ENCODE data around the gene DCLK2.

The DCLK2 gene

GRCh38 chr4:150087006-150087405, 8.8 kb downstream of the DCLK2 start:
- Histone ChIP-seq H2AFZ (ENCODE audit: low read length, unreplicated experiment) (no peak overlapping the region), H3K79me2 (ENCODE audit: control insufficient read depth, insufficient read depth, low read length, unreplicated experiment) (no peaks in the 10 kb centered on the region), H3K27ac (ENCODE audit: low read depth, low read length) (no peak overlapping the region), H3K36me3 (ENCODE audit: insufficient read depth, low read length) (no peaks in the 10 kb centered on the region), H3K4me3 (ENCODE audit: low read depth, low read length) (no peak overlapping the region), H3K27me3 (ENCODE audit: insufficient read depth, low read length) (no peaks in the 10 kb centered on the region), H3K4me1 (ENCODE audit: control insufficient read depth, insufficient read depth, low read length, unreplicated experiment) (no peaks in the 10 kb centered on the region)

GRCh38 chr4:150089732-150090131, 11.5 kb downstream of the DCLK2 start:
- Histone ChIP-seq H3K4me1 (ENCODE audit: control insufficient read depth, insufficient read depth, low read length, unreplicated experiment) (no peaks in the 10 kb centered on the region), H3K4me3 (ENCODE audit: low read depth, low read length) (no peak overlapping the region), H3K36me3 (ENCODE audit: insufficient read depth, low read length) (no peaks in the 10 kb centered on the region), H3K79me2 (ENCODE audit: control insufficient read depth, insufficient read depth, low read length, unreplicated experiment) (no peaks in the 10 kb centered on the region), H2AFZ (ENCODE audit: low read length, unreplicated experiment) (no peak overlapping the region), H3K27me3 (ENCODE audit: insufficient read depth, low read length) (no peaks in the 10 kb centered on the region), H3K27ac (ENCODE audit: low read depth, low read length) (no peak overlapping the region)

- H3K27ac ChIP-seq (ENCODE audit: low read depth, low read length) = no peak overlapping the region
- H3K36me3 ChIP-seq (ENCODE audit: insufficient read depth, low read length) = no peaks in the 10 kb centered on the region
- H3K79me2 ChIP-seq (ENCODE audit: control insufficient read depth, insufficient read depth, low read length, unreplicated experiment) = no peaks in the 10 kb centered on the region
- no peak overlapping the region for H2AFZ ChIP-seq (ENCODE audit: low read length, unreplicated experiment)
- no peaks in the 10 kb centered on the region for H3K4me1 ChIP-seq (ENCODE audit: control insufficient read depth, insufficient read depth, low read length, unreplicated experiment)
- H3K4me3 ChIP-seq (ENCODE audit: low read depth, low read length) = no peak overlapping the region
- no peaks in the 10 kb centered on the region for H3K27me3 ChIP-seq (ENCODE audit: insufficient read depth, low read length)
These were observed 12.6 kb downstream of the DCLK2 start for GRCh38 chr4:150090836-150091235.

GRCh38 chr4:150094676-150095075, 16.4 kb downstream of the DCLK2 start:
- Histone ChIP-seq H2AFZ (ENCODE audit: low read length, unreplicated experiment) (no peak overlapping the region), H3K4me3 (ENCODE audit: low read depth, low read length) (no peak overlapping the region), H3K4me1 (ENCODE audit: control insufficient read depth, insufficient read depth, low read length, unreplicated experiment) (peaks cover 5% of the 10 kb centered on the region), H3K27me3 (ENCODE audit: insufficient read depth, low read length) (no peaks in the 10 kb centered on the region), H3K79me2 (ENCODE audit: control insufficient read depth, insufficient read depth, low read length, unreplicated experiment) (no peaks in the 10 kb centered on the region), H3K36me3 (ENCODE audit: insufficient read depth, low read length) (no peaks in the 10 kb centered on the region), H3K27ac (ENCODE audit: low read depth, low read length) (no peak overlapping the region)

GRCh38 chr4:150096625-150097024, 18.4 kb downstream of the DCLK2 start:
- Histone ChIP-seq H3K27me3 (ENCODE audit: insufficient read depth, low read length) (no peaks in the 10 kb centered on the region), H3K4me1 (ENCODE audit: control insufficient read depth, insufficient read depth, low read length, unreplicated experiment) (peaks cover 5% of the 10 kb centered on the region), H2AFZ (ENCODE audit: low read length, unreplicated experiment) (no peak overlapping the region), H3K79me2 (ENCODE audit: control insufficient read depth, insufficient read depth, low read length, unreplicated experiment) (no peaks in the 10 kb centered on the region), H3K4me3 (ENCODE audit: low read depth, low read length) (no peak overlapping the region), H3K27ac (ENCODE audit: low read depth, low read length) (no peak overlapping the region), H3K36me3 (ENCODE audit: insufficient read depth, low read length) (no peaks in the 10 kb centered on the region)

GRCh38 chr4:150098214-150098613, 20.0 kb downstream of the DCLK2 start:
- Histone ChIP-seq H3K36me3 (ENCODE audit: insufficient read depth, low read length) (no peaks in the 10 kb centered on the region), H3K79me2 (ENCODE audit: control insufficient read depth, insufficient read depth, low read length, unreplicated experiment) (no peaks in the 10 kb centered on the region), H2AFZ (ENCODE audit: low read length, unreplicated experiment) (no peak overlapping the region), H3K27me3 (ENCODE audit: insufficient read depth, low read length) (no peaks in the 10 kb centered on the region), H3K27ac (ENCODE audit: low read depth, low read length) (no peak overlapping the region), H3K4me3 (ENCODE audit: low read depth, low read length) (no peak overlapping the region), H3K4me1 (ENCODE audit: control insufficient read depth, insufficient read depth, low read length, unreplicated experiment) (peaks cover 5% of the 10 kb centered on the region)

- no peak overlapping the region for H3K27ac ChIP-seq (ENCODE audit: low read depth, low read length)
- H3K4me1 ChIP-seq (ENCODE audit: control insufficient read depth, insufficient read depth, low read length, unreplicated experiment) = no peaks in the 10 kb centered on the region
- H3K4me3 ChIP-seq (ENCODE audit: low read depth, low read length) = no peak overlapping the region
- H3K27me3 ChIP-seq (ENCODE audit: insufficient read depth, low read length) = no peaks in the 10 kb centered on the region
- H3K36me3 ChIP-seq (ENCODE audit: insufficient read depth, low read length) = no peaks in the 10 kb centered on the region
- no peaks in the 10 kb centered on the region for H3K79me2 ChIP-seq (ENCODE audit: control insufficient read depth, insufficient read depth, low read length, unreplicated experiment)
- H2AFZ ChIP-seq (ENCODE audit: low read length, unreplicated experiment) = no peak overlapping the region
These were observed 26.3 kb downstream of the DCLK2 start for GRCh38 chr4:150104404-150105027.

GRCh38 chr4:150106886-150107285, 28.6 kb downstream of the DCLK2 start:
- H3K27me3 ChIP-seq (ENCODE audit: insufficient read depth, low read length) = no peaks in the 10 kb centered on the region

GRCh38 chr4:150108691-150109090, 30.4 kb downstream of the DCLK2 start:
- Histone ChIP-seq H3K79me2 (ENCODE audit: control insufficient read depth, insufficient read depth, low read length, unreplicated experiment) (no peaks in the 10 kb centered on the region), H2AFZ (ENCODE audit: low read length, unreplicated experiment) (no peak overlapping the region), H3K27ac (ENCODE audit: low read depth, low read length) (no peak overlapping the region), H3K27me3 (ENCODE audit: insufficient read depth, low read length) (no peaks in the 10 kb centered on the region), H3K4me3 (ENCODE audit: low read depth, low read length) (no peak overlapping the region), H3K4me1 (ENCODE audit: control insufficient read depth, insufficient read depth, low read length, unreplicated experiment) (no peaks in the 10 kb centered on the region), H3K36me3 (ENCODE audit: insufficient read depth, low read length) (no peaks in the 10 kb centered on the region)

More at GRCh38 chr4:150106886-150107285, 28.6 kb downstream of the DCLK2 start:
- Histone ChIP-seq H3K79me2 (ENCODE audit: control insufficient read depth, insufficient read depth, low read length, unreplicated experiment) (no peaks in the 10 kb centered on the region), H3K27ac (ENCODE audit: low read depth, low read length) (no peak overlapping the region), H3K4me1 (ENCODE audit: control insufficient read depth, insufficient read depth, low read length, unreplicated experiment) (no peaks in the 10 kb centered on the region), H2AFZ (ENCODE audit: low read length, unreplicated experiment) (no peak overlapping the region), H3K4me3 (ENCODE audit: low read depth, low read length) (no peak overlapping the region), H3K36me3 (ENCODE audit: insufficient read depth, low read length) (no peaks in the 10 kb centered on the region)

GRCh38 chr4:150114641-150115040, 36.4 kb downstream of the DCLK2 start:
- no peaks in the 10 kb centered on the region for H3K36me3 ChIP-seq (ENCODE audit: insufficient read depth, low read length)
- H3K4me3 ChIP-seq (ENCODE audit: low read depth, low read length) = no peak overlapping the region
- H3K27me3 ChIP-seq (ENCODE audit: insufficient read depth, low read length) = no peaks in the 10 kb centered on the region
- no peak overlapping the region for H2AFZ ChIP-seq (ENCODE audit: low read length, unreplicated experiment)
- H3K4me1 ChIP-seq (ENCODE audit: control insufficient read depth, insufficient read depth, low read length, unreplicated experiment) = peaks cover 6% of the 10 kb centered on the region
- no peaks in the 10 kb centered on the region for H3K79me2 ChIP-seq (ENCODE audit: control insufficient read depth, insufficient read depth, low read length, unreplicated experiment)
- no peak overlapping the region for H3K27ac ChIP-seq (ENCODE audit: low read depth, low read length)

GRCh38 chr4:150115851-150116250, 37.6 kb downstream of the DCLK2 start:
- Histone ChIP-seq H3K27ac (ENCODE audit: low read depth, low read length) (no peak overlapping the region), H3K27me3 (ENCODE audit: insufficient read depth, low read length) (no peaks in the 10 kb centered on the region), H3K4me1 (ENCODE audit: control insufficient read depth, insufficient read depth, low read length, unreplicated experiment) (peaks cover 14% of the 10 kb centered on the region), H3K4me3 (ENCODE audit: low read depth, low read length) (no peak overlapping the region), H2AFZ (ENCODE audit: low read length, unreplicated experiment) (no peak overlapping the region), H3K36me3 (ENCODE audit: insufficient read depth, low read length) (no peaks in the 10 kb centered on the region), H3K79me2 (ENCODE audit: control insufficient read depth, insufficient read depth, low read length, unreplicated experiment) (no peaks in the 10 kb centered on the region)

Measured in ACC112 (cell line).